ENCODE results near the gene CACNA1A. TPM values are rescaled to one million over a fixed set of nuclear protein-coding genes. Genes with fewer than 3 reads are reported as not detected.

CACNA1A gene
- total RNA-seq, 1 donor from 2014 or later = under 0.01 TPM

GRCh38 chr19:13275016-13275722 lies 231.1 kb downstream of the CACNA1A start:
- H3K4me3 ChIP-seq (ENCODE audit: low read depth, low read length) = no peak overlapping the region
- no peak for FAIRE-seq
- no peak for DNase-seq (ENCODE audit: low read depth)
- H3K27me3 ChIP-seq (ENCODE audit: control insufficient read depth, insufficient read depth, low read length) = no peaks in the 10 kb centered on the region
- H3K36me3 ChIP-seq (ENCODE audit: control insufficient read depth, insufficient read depth, low read length) = no peaks in the 10 kb centered on the region
- TF ChIP-seq CTCF (IDR thresholded peaks at IDR 0.05; ENCODE audit: insufficient read depth, low read length, severe bottlenecking) = no peak

- Histone ChIP-seq H3K4me3 (ENCODE audit: low read depth, low read length) (no peak overlapping the region), H3K36me3 (ENCODE audit: control insufficient read depth, insufficient read depth, low read length) (no peaks in the 10 kb centered on the region), H3K27me3 (ENCODE audit: control insufficient read depth, insufficient read depth, low read length) (no peaks in the 10 kb centered on the region)
- FAIRE-seq (no peak), DNase-seq (ENCODE audit: low read depth) (no peak)
- no peak for TF ChIP-seq CTCF (IDR thresholded peaks at IDR 0.05; ENCODE audit: insufficient read depth, low read length, severe bottlenecking)
Measured at GRCh38 chr19:13270514-13271105, 235.7 kb downstream of the CACNA1A start.

- no peaks in the 10 kb centered on the region for H3K27me3 ChIP-seq (ENCODE audit: control insufficient read depth, insufficient read depth, low read length)
- FAIRE-seq (no peak), DNase-seq (ENCODE audit: low read depth) (no peak)
- H3K4me3 ChIP-seq (ENCODE audit: low read depth, low read length) = no peak overlapping the region
- no peaks in the 10 kb centered on the region for H3K36me3 ChIP-seq (ENCODE audit: control insufficient read depth, insufficient read depth, low read length)
- no peak for TF ChIP-seq CTCF (IDR thresholded peaks at IDR 0.05; ENCODE audit: insufficient read depth, low read length, severe bottlenecking)
Measured at GRCh38 chr19:13269348-13269747, 236.9 kb downstream of the CACNA1A start.

GRCh38 chr19:13267889-13268288 lies 238.4 kb downstream of the CACNA1A start:
- H3K4me3 ChIP-seq (ENCODE audit: low read depth, low read length) = no peak overlapping the region
- H3K36me3 ChIP-seq (ENCODE audit: control insufficient read depth, insufficient read depth, low read length) = no peaks in the 10 kb centered on the region
- TF ChIP-seq CTCF (IDR thresholded peaks at IDR 0.05; ENCODE audit: insufficient read depth, low read length, severe bottlenecking) = no peak
- FAIRE-seq (no peak), DNase-seq (ENCODE audit: low read depth) (no peak)
- no peaks in the 10 kb centered on the region for H3K27me3 ChIP-seq (ENCODE audit: control insufficient read depth, insufficient read depth, low read length)

- DNase-seq (ENCODE audit: low read depth) = no peak
- no peak for FAIRE-seq
- Histone ChIP-seq H3K36me3 (ENCODE audit: control insufficient read depth, insufficient read depth, low read length) (no peaks in the 10 kb centered on the region), H3K27me3 (ENCODE audit: control insufficient read depth, insufficient read depth, low read length) (no peaks in the 10 kb centered on the region), H3K4me3 (ENCODE audit: low read depth, low read length) (no peak overlapping the region)
- no peak for TF ChIP-seq CTCF (IDR thresholded peaks at IDR 0.05; ENCODE audit: insufficient read depth, low read length, severe bottlenecking)
Measured at GRCh38 chr19:13267131-13267530, 239.1 kb downstream of the CACNA1A start.

Data from bronchial epithelial cell (primary cell).